Activated naive CD8-positive, alpha-beta T cell treated with anti-CD3 and anti-CD28 coated beads for 36 hours (primary cell): ENCODE data around the gene LMX1A. TPM values are rescaled to one million over a fixed set of nuclear protein-coding genes. Genes with fewer than 3 reads are reported as not detected.

Experiments
- DNase-seq: peaks from one replicate; pipeline ENCODE4 v3.0.0; 2021
- H3K27ac Mint-ChIP-seq: one replicate; pipeline ENCODE4 v1.8.0; 2022; ENCODE audit warnings: mild to moderate bottlenecking, moderate library complexity, mixed read lengths
- H3K27me3 Mint-ChIP-seq: one replicate; pipeline ENCODE4 v1.8.0; 2022; ENCODE audit warnings: mild to moderate bottlenecking, mixed read lengths
- H3K36me3 Mint-ChIP-seq: one replicate; pipeline ENCODE4 v1.8.0; 2021; ENCODE audit warnings: mild to moderate bottlenecking, mixed read lengths
- H3K4me1 Mint-ChIP-seq: one replicate; pipeline ENCODE4 v1.8.0; 2021; ENCODE audit warnings: mixed read lengths
- H3K4me3 Mint-ChIP-seq: one replicate; pipeline ENCODE4 v1.8.0; 2022; ENCODE audit warnings: mild to moderate bottlenecking, moderate library complexity, mixed read lengths
- H3K9me3 Mint-ChIP-seq: one replicate; pipeline ENCODE4 v1.8.0; 2022; ENCODE audit warnings: mixed read lengths
- total RNA-seq, 2 experiments: library from RNA; stranded (reverse); gene quantifications; one replicate each; pipeline ENCODE4 v1.2.3, GENCODE V29; 2021

The LMX1A gene
- total RNA-seq, 2 experiments from 2014 or later, result not detected

GRCh38 chr1:165169028-165169427, 187.5 kb downstream of the LMX1A start:
- no peak overlapping the region for H3K4me3 Mint-ChIP-seq
- H3K27ac Mint-ChIP-seq, result no peak overlapping the region
- no peak for DNase-seq
- no peaks in the 10 kb centered on the region for H3K4me1 Mint-ChIP-seq
- no peaks in the 10 kb centered on the region for H3K9me3 Mint-ChIP-seq
- H3K27me3 Mint-ChIP-seq, result peaks cover 8% of the 10 kb centered on the region
- no peaks in the 10 kb centered on the region for H3K36me3 Mint-ChIP-seq

- no peaks in the 10 kb centered on the region for H3K36me3 Mint-ChIP-seq
- peaks cover 8% of the 10 kb centered on the region for H3K27me3 Mint-ChIP-seq
- no peaks in the 10 kb centered on the region for H3K4me1 Mint-ChIP-seq
- no peaks in the 10 kb centered on the region for H3K9me3 Mint-ChIP-seq
- H3K4me3 Mint-ChIP-seq, result no peak overlapping the region
- no peak overlapping the region for H3K27ac Mint-ChIP-seq
- DNase-seq, result no peak
These were observed 188.0 kb downstream of the LMX1A start for GRCh38 chr1:165168467-165168866.

GRCh38 chr1:165162671-165163241, 193.8 kb downstream of the LMX1A start:
- no peak for DNase-seq
- Mint-ChIP-seq H3K36me3 (no peaks in the 10 kb centered on the region), H3K27me3 (no peaks in the 10 kb centered on the region), H3K9me3 (no peaks in the 10 kb centered on the region), H3K4me3 (no peak overlapping the region), H3K4me1 (no peaks in the 10 kb centered on the region), H3K27ac (no peak overlapping the region)

GRCh38 chr1:165161130-165161529, 195.4 kb downstream of the LMX1A start:
- Mint-ChIP-seq H3K4me3 (no peak overlapping the region), H3K36me3 (no peaks in the 10 kb centered on the region), H3K4me1 (no peaks in the 10 kb centered on the region), H3K9me3 (no peaks in the 10 kb centered on the region), H3K27me3 (peaks cover 5% of the 10 kb centered on the region), H3K27ac (no peak overlapping the region)
- no peak for DNase-seq

GRCh38 chr1:165153182-165153581, 203.3 kb downstream of the LMX1A start:
- no peaks in the 10 kb centered on the region for H3K4me1 Mint-ChIP-seq
- H3K4me3 Mint-ChIP-seq, result no peak overlapping the region
- no peaks in the 10 kb centered on the region for H3K9me3 Mint-ChIP-seq
- H3K27ac Mint-ChIP-seq, result no peak overlapping the region
- no peak for DNase-seq
- peaks cover 5% of the 10 kb centered on the region for H3K27me3 Mint-ChIP-seq
- H3K36me3 Mint-ChIP-seq, result no peaks in the 10 kb centered on the region

- Mint-ChIP-seq H3K27ac (no peak overlapping the region), H3K4me3 (no peak overlapping the region), H3K4me1 (no peaks in the 10 kb centered on the region), H3K36me3 (no peaks in the 10 kb centered on the region), H3K27me3 (peaks cover 5% of the 10 kb centered on the region), H3K9me3 (no peaks in the 10 kb centered on the region)
- no peak for DNase-seq
These were observed 203.8 kb downstream of the LMX1A start for GRCh38 chr1:165152727-165153126.

- Mint-ChIP-seq H3K27ac (no peak overlapping the region), H3K4me3 (no peak overlapping the region), H3K9me3 (no peaks in the 10 kb centered on the region), H3K27me3 (peaks cover under 1% of the 10 kb centered on the region), H3K36me3 (no peaks in the 10 kb centered on the region), H3K4me1 (no peaks in the 10 kb centered on the region)
- DNase-seq, result no peak
These were observed 204.4 kb downstream of the LMX1A start for GRCh38 chr1:165152109-165152508.

Other genes starting within 250 kb of the LMX1A start
- under 1 TPM in 1 of 2 experiments, not detected in 1; 0.10 TPM for gene RXRG, start 88.4 kb upstream of the LMX1A start, total RNA-seq
- not detected for gene LRRC52, start 187.3 kb upstream of the LMX1A start, total RNA-seq